Transverse colon (tissue), 4 donors: ENCODE data around the gene RAB5B. TPM values are rescaled to one million over a fixed set of nuclear protein-coding genes. Genes with fewer than 3 reads are reported as not detected.

Experiments used
- DNase-seq: peaks from one replicate; pipeline ENCODE4 v3.0.0-alpha.2; 2019
- H3K27ac ChIP-seq, 4 donors: fragments of 200-600 bp; sonication (generic); 2 replicates each; pipeline ENCODE4 v1.5.1; 2016 to 2018; ENCODE audit warnings: inconsistent platforms in 4 of 4
- H3K27me3 ChIP-seq: fragments of 200-600 bp; sonication (generic); 2 replicates; pipeline ENCODE4 v1.5.1; 2017; ENCODE audit warnings: inconsistent platforms
- H3K36me3 ChIP-seq, 4 donors: fragments of 200-600 bp; sonication (generic); 2 replicates each; pipeline ENCODE4 v1.5.1; 2017 to 2019; ENCODE audit warnings: inconsistent platforms in 4 of 4
- H3K4me1 ChIP-seq, 4 donors: fragments of 200-600 bp; sonication (generic); 2 replicates each; pipeline ENCODE4 v1.5.1; 2017 to 2020; ENCODE audit warnings: inconsistent platforms in 4 of 4
- H3K4me3 ChIP-seq, 4 donors: fragments of 200-600 bp; sonication (generic); 1 replicate in 1 of 4; 2 replicates in 3 of 4; pipeline versions ENCODE4 v1.5.1 to v1.6.1; 2017 to 2019; ENCODE audit warnings: inconsistent platforms in 4 of 4
- H3K9me3 ChIP-seq, 2 donors: fragments of 200-600 bp; sonication (generic); 2 replicates each; pipeline ENCODE4 v1.5.1; 2017 to 2019; ENCODE audit warnings: inconsistent platforms in 2 of 2
- CTCF ChIP-seq, 5 experiments: fragments of 200-600 bp in 3 of 5; fragments of 450-650 bp in 2 of 5; sonication (generic) in 3 of 5; IDR thresholded peaks; 1 replicate in 2 of 5; 2 replicates in 3 of 5; pipeline ENCODE4 v1.5.1; 2016 to 2017; ENCODE audit warnings: antibody characterized with exemption in 5 of 5, inconsistent platforms in 3 of 5, mild to moderate bottlenecking in 2 of 5, moderate library complexity in 1 of 5
- EP300 ChIP-seq: sonication (generic); formaldehyde crosslinking; IDR thresholded peaks from one replicate; pipeline ENCODE4 v1.6.1; 2017; ENCODE audit warnings: antibody characterized with exemption, low read depth
- POLR2A ChIP-seq: fragments of 450-650 bp; IDR thresholded peaks from one replicate; pipeline ENCODE4 v1.6.1; 2016; ENCODE audit warnings: antibody characterized with exemption, mild to moderate bottlenecking, moderate library complexity
- POLR2AphosphoS5 ChIP-seq, 3 donors: sonication (generic); formaldehyde crosslinking; IDR thresholded peaks; one replicate each; pipeline ENCODE4 v1.6.1; 2016; ENCODE audit warnings: antibody characterized with exemption in 3 of 3
- WGBS, 2 donors: methylation state at CpG; one replicate each; pipeline ENCODE4 v1.1.5; 2018; ENCODE audit warnings: low coverage in 1 of 2; 5-methylcytosine and 5-hydroxymethylcytosine counted together
- in situ Hi-C, 4 donors: fragments of 200-750 bp; cut with MboI; loops; one replicate each; pipeline versions ENCODE4 v1.15.0 to v1.15.1; 2017; ENCODE audit warnings: low sequenced_read_pairs in 3 of 4, low pct_ligation_motif_present in 1 of 4, low pct_unique_long_range_greater_than_20kb in 1 of 4
- intact Hi-C: fragments of 100-400 bp; cut with DNase I; formaldehyde crosslinking; loops from one replicate; pipeline ENCODE4 v1.15.1; 2023; ENCODE audit warnings: low total_unique reads
- total RNA-seq, 4 donors: library from RNA; depleted of rRNA; stranded (reverse); fragments of >200 nt; gene quantifications; one replicate each; pipeline ENCODE4 v1.1.0, GENCODE V29; 2016

RAB5B gene
- total RNA-seq, 4 donors from 2014 or later, result 66.3 to 97.5 (median 88.4) TPM

- 94% methylated on average over 10 of the region's 10 CpGs; no CpG with 5 or more reads in 1 of the 2 donors for WGBS, 2 donors
- intact Hi-C loops, result no loop called here
Observed at GRCh38 chr12:56004211-56004610, 30.3 kb downstream of the RAB5B start.

GRCh38 chr12:56007564-56008559 is 34.0 kb downstream of the RAB5B start:
- Histone ChIP-seq H3K4me3 (peak overlapping the region; percentile 79 to 89 (median 84)), H3K9me3 (no peaks in the 10 kb centered on the region), H3K27ac (peak overlapping the region; percentile 92 to 96 (median 94)), H3K4me1 (peaks cover 0 to 20% (median 9%) of the 10 kb centered on the region in 4 donors), H3K27me3 (no peaks in the 10 kb centered on the region), H3K36me3 (no peaks in the 10 kb centered on the region)
- in situ Hi-C loops (no loop called here), intact Hi-C loops (loop anchor here (5.0 kb wide), 1 partner anchor 34 kb away; the partner anchor contains the start of gene RPS26)
- peak; percentile 70 for DNase-seq
- TF ChIP-seq EP300, result no peak
- TF ChIP-seq POLR2A, result no peak
- peak in 1 of 5 experiments; percentile 2 for TF ChIP-seq CTCF (IDR thresholded peaks at IDR 0.05)
- TF ChIP-seq POLR2AphosphoS5 (IDR thresholded peaks at IDR 0.05), result no peak
- WGBS, 2 donors, result 4% methylated on average over 9 to 31 of the region's 44 CpGs

More at GRCh38 chr12:56004211-56004610, 30.3 kb downstream of the RAB5B start:
- no peak overlapping the region for H3K27ac ChIP-seq
- no peak overlapping the region for H3K4me3 ChIP-seq
- H3K4me1 ChIP-seq, result peaks cover 0 to 33% (median 18%) of the 10 kb centered on the region in 4 donors
- TF ChIP-seq POLR2AphosphoS5 (IDR thresholded peaks at IDR 0.05) (no peak), EP300 (no peak), CTCF (IDR thresholded peaks at IDR 0.05) (no peak), POLR2A (no peak)
- H3K27me3 ChIP-seq, result no peaks in the 10 kb centered on the region
- in situ Hi-C loops, result no loop called here
- no peak for DNase-seq
- H3K9me3 ChIP-seq, result no peaks in the 10 kb centered on the region
- no peaks in the 10 kb centered on the region for H3K36me3 ChIP-seq

GRCh38 chr12:56010111-56010570 is 36.3 kb downstream of the RAB5B start:
- no peaks in the 10 kb centered on the region for H3K27me3 ChIP-seq
- H3K9me3 ChIP-seq, result no peaks in the 10 kb centered on the region
- peak in 1 of 3 donors; percentile 40 for TF ChIP-seq POLR2AphosphoS5 (IDR thresholded peaks at IDR 0.05)
- no peak for TF ChIP-seq CTCF (IDR thresholded peaks at IDR 0.05)
- TF ChIP-seq POLR2A, result no peak
- no peak for TF ChIP-seq EP300
- H3K4me1 ChIP-seq, result peaks cover 0 to 35% (median 26%) of the 10 kb centered on the region in 4 donors
- in situ Hi-C loops (no loop called here), intact Hi-C loops (no loop called here)
- peak overlapping the region in 2 of 4 donors; percentile 7 to 18 for H3K27ac ChIP-seq
- H3K4me3 ChIP-seq, result no peak overlapping the region
- WGBS, 2 donors, result 25 to 44% methylated on average over 2 of the region's 2 CpGs
- no peaks in the 10 kb centered on the region for H3K36me3 ChIP-seq
- DNase-seq, result no peak

- no peak for DNase-seq
- Histone ChIP-seq H3K27ac (no peak overlapping the region), H3K4me3 (no peak overlapping the region), H3K36me3 (no peaks in the 10 kb centered on the region), H3K9me3 (no peaks in the 10 kb centered on the region), H3K4me1 (peaks cover 0 to 37% (median 28%) of the 10 kb centered on the region in 4 donors), H3K27me3 (no peaks in the 10 kb centered on the region)
- in situ Hi-C loops, result no loop called here
- intact Hi-C loops, result no loop called here
- WGBS, 2 donors, result 100% methylated on average over 2 of the region's 2 CpGs
- TF ChIP-seq POLR2AphosphoS5 (IDR thresholded peaks at IDR 0.05) (no peak), POLR2A (no peak), EP300 (no peak), CTCF (IDR thresholded peaks at IDR 0.05) (no peak)
Observed at GRCh38 chr12:56011509-56012090, 37.7 kb downstream of the RAB5B start.
